T-helper 17 cell (primary cell): ENCODE results near the gene GAB2. TPM values are rescaled to one million over a fixed set of nuclear protein-coding genes. Genes with fewer than 3 reads are reported as not detected.

Experiments
- ATAC-seq: fragments of 150-1000 bp; cut with Tn5 transposase; 2 replicates; pipeline ENCODE4 v1.10.0; 2021; ENCODE audit warnings: mild to moderate bottlenecking, moderate library complexity
- DNase-seq, 3 donors: peaks; one replicate each; pipeline versions ENCODE4 v3.0.0 to v3.0.0-alpha.2; 2020 to 2021
- H3K9me3 ChIP-seq: one replicate; pipeline ENCODE4 v1.7.0; 2013; ENCODE audit warnings: low read length, mild to moderate bottlenecking; ENCODE audit not compliant: control insufficient read depth, poor library complexity, severe bottlenecking
- H3K27ac Mint-ChIP-seq: one replicate; pipeline ENCODE4 v1.8.0; 2022; ENCODE audit warnings: mild to moderate bottlenecking, moderate library complexity, mixed read lengths
- H3K27me3 Mint-ChIP-seq: one replicate; pipeline ENCODE4 v1.8.0; 2022; ENCODE audit warnings: mixed read lengths
- H3K36me3 Mint-ChIP-seq: one replicate; pipeline ENCODE4 v1.8.0; 2022; ENCODE audit warnings: low read depth, mixed read lengths
- H3K4me1 Mint-ChIP-seq: one replicate; pipeline ENCODE4 v1.8.0; 2022; ENCODE audit warnings: mild to moderate bottlenecking, mixed read lengths
- H3K4me3 Mint-ChIP-seq: one replicate; pipeline ENCODE4 v1.8.0; 2022; ENCODE audit warnings: mild to moderate bottlenecking, moderate library complexity, mixed read lengths
- total RNA-seq, 4 donors: library from RNA in 2 of 4; stranded (reverse) in 2 of 4; gene quantifications; one replicate each; pipeline ENCODE4 v1.2.3 and lab custom pipeline; 2022 to 2026

Gene GAB2
- total RNA-seq, 2 donors from 2014 or later: 10.3 to 14.4 TPM

GRCh38 chr11:78220218-78221157 is 197.1 kb downstream of the GAB2 start:
- Mint-ChIP-seq H3K4me1 (peaks cover 16% of the 10 kb centered on the region), H3K27me3 (no peaks in the 10 kb centered on the region), H3K36me3 (peaks cover 17% of the 10 kb centered on the region), H3K27ac (peak overlapping the region; percentile 89), H3K4me3 (no peak overlapping the region)
- no peaks in the 10 kb centered on the region for H3K9me3 ChIP-seq
- ATAC-seq: no peak
- DNase-seq: no peak

GRCh38 chr11:78219493-78220217 is 198.0 kb downstream of the GAB2 start:
- no peak for ATAC-seq
- H3K9me3 ChIP-seq: no peaks in the 10 kb centered on the region
- no peak overlapping the region for H3K4me3 Mint-ChIP-seq
- DNase-seq: no peak
- no peaks in the 10 kb centered on the region for H3K27me3 Mint-ChIP-seq
- H3K4me1 Mint-ChIP-seq: peaks cover 13% of the 10 kb centered on the region
- H3K36me3 Mint-ChIP-seq: peaks cover 15% of the 10 kb centered on the region
- H3K27ac Mint-ChIP-seq: peak overlapping the region; percentile 81

- Mint-ChIP-seq H3K27me3 (no peaks in the 10 kb centered on the region), H3K27ac (peak overlapping the region; percentile 81), H3K4me1 (peaks cover 12% of the 10 kb centered on the region), H3K36me3 (peaks cover 15% of the 10 kb centered on the region), H3K4me3 (peak overlapping the region; percentile 55)
- no peak for DNase-seq
- ATAC-seq: no peak
- no peaks in the 10 kb centered on the region for H3K9me3 ChIP-seq
Observed at GRCh38 chr11:78218707-78219492, 198.7 kb downstream of the GAB2 start.

- peak overlapping the region; percentile 81 for H3K27ac Mint-ChIP-seq
Observed at GRCh38 chr11:78217650-78218541, 199.7 kb downstream of the GAB2 start.

GRCh38 chr11:78216571-78217287 is 200.9 kb downstream of the GAB2 start:
- peak overlapping the region; percentile 39 for H3K27ac Mint-ChIP-seq
- no peak for DNase-seq
- no peaks in the 10 kb centered on the region for H3K27me3 Mint-ChIP-seq

More at GRCh38 chr11:78217650-78218541, 199.7 kb downstream of the GAB2 start:
- DNase-seq (no peak), ATAC-seq (no peak)
- peaks cover 13% of the 10 kb centered on the region for H3K36me3 Mint-ChIP-seq
- H3K4me3 Mint-ChIP-seq: no peak overlapping the region
- no peaks in the 10 kb centered on the region for H3K27me3 Mint-ChIP-seq
- no peaks in the 10 kb centered on the region for H3K9me3 ChIP-seq
- peaks cover 7% of the 10 kb centered on the region for H3K4me1 Mint-ChIP-seq

GRCh38 chr11:78216021-78216420 is 201.6 kb downstream of the GAB2 start:
- Mint-ChIP-seq H3K27ac (peak overlapping the region; percentile 39), H3K36me3 (peaks cover 9% of the 10 kb centered on the region), H3K27me3 (no peaks in the 10 kb centered on the region), H3K4me3 (no peak overlapping the region), H3K4me1 (peaks cover 14% of the 10 kb centered on the region)
- no peaks in the 10 kb centered on the region for H3K9me3 ChIP-seq
- DNase-seq (no peak), ATAC-seq (no peak)

More at GRCh38 chr11:78216571-78217287, 200.9 kb downstream of the GAB2 start:
- no peak for ATAC-seq
- no peaks in the 10 kb centered on the region for H3K9me3 ChIP-seq
- peaks cover 14% of the 10 kb centered on the region for H3K4me1 Mint-ChIP-seq
- H3K4me3 Mint-ChIP-seq: no peak overlapping the region
- peaks cover 13% of the 10 kb centered on the region for H3K36me3 Mint-ChIP-seq

- no peak for DNase-seq
- Mint-ChIP-seq H3K4me1 (peaks cover 15% of the 10 kb centered on the region), H3K27ac (peak overlapping the region; percentile 19), H3K36me3 (peaks cover 6% of the 10 kb centered on the region), H3K4me3 (no peak overlapping the region), H3K27me3 (no peaks in the 10 kb centered on the region)
- no peak for ATAC-seq
- H3K9me3 ChIP-seq: no peaks in the 10 kb centered on the region
Observed at GRCh38 chr11:78214331-78215194, 203.1 kb downstream of the GAB2 start.

- peaks cover 15% of the 10 kb centered on the region for H3K4me1 Mint-ChIP-seq
- no peaks in the 10 kb centered on the region for H3K9me3 ChIP-seq
- ATAC-seq: no peak
- DNase-seq: no peak
- H3K4me3 Mint-ChIP-seq: no peak overlapping the region
- peaks cover 7% of the 10 kb centered on the region for H3K36me3 Mint-ChIP-seq
- no peaks in the 10 kb centered on the region for H3K27me3 Mint-ChIP-seq
- peak overlapping the region; percentile 19 for H3K27ac Mint-ChIP-seq
Observed at GRCh38 chr11:78213526-78214330, 203.9 kb downstream of the GAB2 start.

- no peaks in the 10 kb centered on the region for H3K9me3 ChIP-seq
- Mint-ChIP-seq H3K4me1 (peaks cover 12% of the 10 kb centered on the region), H3K27me3 (no peaks in the 10 kb centered on the region), H3K4me3 (no peak overlapping the region), H3K36me3 (peaks cover 4% of the 10 kb centered on the region), H3K27ac (no peak overlapping the region)
- ATAC-seq (no peak), DNase-seq (no peak)
Observed at GRCh38 chr11:78212586-78213371, 204.8 kb downstream of the GAB2 start.

- Mint-ChIP-seq H3K4me1 (peaks cover 12% of the 10 kb centered on the region), H3K36me3 (peaks cover 4% of the 10 kb centered on the region), H3K27me3 (no peaks in the 10 kb centered on the region), H3K4me3 (no peak overlapping the region), H3K27ac (no peak overlapping the region)
- DNase-seq (no peak), ATAC-seq (no peak)
- H3K9me3 ChIP-seq: no peaks in the 10 kb centered on the region
Observed at GRCh38 chr11:78211565-78211964, 206.1 kb downstream of the GAB2 start.
